CD4-positive, alpha-beta T cell treated with Interleukin-4 for 1 hour (primary cell): ENCODE measurements around the gene DGKI.

ENCODE experiments used
- DNase-seq, 2 donors: peaks; one replicate each; pipeline ENCODE4 v3.0.0-alpha.2; 2020 to 2022

The DGKI gene

GRCh38 chr7:137642472-137642871, 204.3 kb downstream of the DGKI start:
- DNase-seq = no peak

- DNase-seq = no peak
These were observed 204.7 kb downstream of the DGKI start for GRCh38 chr7:137642031-137642430.

GRCh38 chr7:137636376-137636775, 210.4 kb downstream of the DGKI start:
- DNase-seq = no peak

- no peak for DNase-seq
These were observed 210.9 kb downstream of the DGKI start for GRCh38 chr7:137635874-137636273.

GRCh38 chr7:137635132-137635531, 211.6 kb downstream of the DGKI start:
- DNase-seq = no peak

GRCh38 chr7:137634356-137634755, 212.4 kb downstream of the DGKI start:
- no peak for DNase-seq

- no peak for DNase-seq
These were observed 213.6 kb downstream of the DGKI start for GRCh38 chr7:137633133-137633532.

- DNase-seq = no peak
These were observed 218.6 kb downstream of the DGKI start for GRCh38 chr7:137628216-137628615.

GRCh38 chr7:137626469-137627067, 220.2 kb downstream of the DGKI start:
- DNase-seq = peak in 1 of 2 donors; percentile 23

GRCh38 chr7:137625197-137625596, 221.6 kb downstream of the DGKI start:
- DNase-seq = no peak

GRCh38 chr7:137619181-137619580, 227.6 kb downstream of the DGKI start:
- DNase-seq = no peak

GRCh38 chr7:137618748-137619147, 228.0 kb downstream of the DGKI start:
- DNase-seq = no peak

- no peak for DNase-seq
These were observed 233.7 kb downstream of the DGKI start for GRCh38 chr7:137613006-137613525.

- no peak for DNase-seq
These were observed 235.2 kb downstream of the DGKI start for GRCh38 chr7:137611606-137612005.

- no peak for DNase-seq
These were observed 237.3 kb downstream of the DGKI start for GRCh38 chr7:137609500-137609899.

- peak in 1 of 2 donors; percentile 14 for DNase-seq
These were observed 240.6 kb downstream of the DGKI start for GRCh38 chr7:137606061-137606674.

GRCh38 chr7:137603043-137603442, 243.7 kb downstream of the DGKI start:
- no peak for DNase-seq

GRCh38 chr7:137601642-137602041, 245.1 kb downstream of the DGKI start:
- DNase-seq = no peak

GRCh38 chr7:137597856-137598255, 248.9 kb downstream of the DGKI start:
- no peak for DNase-seq

GRCh38 chr7:137593115-137593711, 253.6 kb downstream of the DGKI start:
- no peak for DNase-seq

- DNase-seq = no peak
These were observed 254.4 kb downstream of the DGKI start for GRCh38 chr7:137592232-137592896.

- DNase-seq = no peak
These were observed 255.3 kb downstream of the DGKI start for GRCh38 chr7:137591421-137591837.

- no peak for DNase-seq
These were observed 255.9 kb downstream of the DGKI start for GRCh38 chr7:137590756-137591305.
